K562 (cell line): ENCODE results near the gene ANKRD10. TPM values are rescaled to one million over a fixed set of nuclear protein-coding genes. Genes with fewer than 3 reads are reported as not detected.

Experiments used
- ATF2 ChIP-seq: sonication (generic); formaldehyde crosslinking; IDR thresholded peaks from 2 replicates; pipeline ENCODE4 v1.8.1; 2022; ENCODE audit warnings: missing genetic modification reagents
- CBX3 ChIP-seq, 2 experiments: IDR thresholded peaks; 1 replicate in 1 of 2; 2 replicates in 1 of 2; pipeline ENCODE4 v1.6.1; 2012; ENCODE audit warnings: inconsistent platforms in 2 of 2, low read length in 2 of 2, borderline replicate concordance in 1 of 2, control low read depth in 1 of 2
- CTCFL ChIP-seq: IDR thresholded peaks from 2 replicates; pipeline ENCODE4 v1.6.1; 2011; ENCODE audit warnings: borderline replicate concordance, low read depth, mild to moderate bottlenecking, moderate library complexity, low read length; ENCODE audit not compliant: insufficient read depth, poor library complexity, severe bottlenecking
- E2F3 ChIP-seq: fragments of 250-450 bp; sonication (Bioruptor Pico); IDR thresholded peaks from 2 replicates; pipeline ENCODE4 v1.4.0; 2020; ENCODE audit warnings: mild to moderate bottlenecking
- ESRRA ChIP-seq: fragments of 450-650 bp; IDR thresholded peaks from 2 replicates; pipeline ENCODE4 v1.6.1; 2014; ENCODE audit warnings: low read depth, mild to moderate bottlenecking, moderate library complexity, borderline replicate concordance
- FIP1L1 ChIP-seq: fragments of 200-400 bp; formaldehyde crosslinking; IDR thresholded peaks from 2 replicates; pipeline ENCODE4 v1.6.1; 2018; ENCODE audit warnings: mild to moderate bottlenecking, low read depth, low read length; ENCODE audit not compliant: poor library complexity, severe bottlenecking
- FOXJ2 ChIP-seq: fragments of 200-800 bp; sonication (Bioruptor generic); IDR thresholded peaks from 2 replicates; pipeline ENCODE4 v1.6.1; 2016; ENCODE audit warnings: missing genetic modification characterization, missing compliant biosample characterization
- HMG20A ChIP-seq: fragments of 450-650 bp; formaldehyde crosslinking; conservative IDR thresholded peaks from 2 replicates; pipeline ENCODE4 v1.4.0; 2020; ENCODE audit warnings: mild to moderate bottlenecking, mixed read lengths
- HMG20B ChIP-seq: fragments of 250-450 bp; sonication (Bioruptor Pico); IDR thresholded peaks from 2 replicates; pipeline ENCODE4 v1.5.0; 2021; ENCODE audit warnings: mild to moderate bottlenecking
- HNRNPLL ChIP-seq: fragments of 200-400 bp; formaldehyde crosslinking; IDR thresholded peaks from 2 replicates; pipeline ENCODE4 v1.6.1; 2017; ENCODE audit warnings: low read length, low read depth, mild to moderate bottlenecking; ENCODE audit not compliant: poor library complexity, severe bottlenecking
- ILF3 ChIP-seq: fragments of 450-650 bp; IDR thresholded peaks from 2 replicates; pipeline ENCODE4 v1.6.1; 2018; ENCODE audit warnings: antibody characterized with exemption, mild to moderate bottlenecking, moderate library complexity, borderline replicate concordance
- IRF1 ChIP-seq: sonication (generic); formaldehyde crosslinking; IDR thresholded peaks from 2 replicates; pipeline ENCODE4 v1.8.0; 2022; ENCODE audit warnings: missing genetic modification reagents, mild to moderate bottlenecking, borderline replicate concordance
- NONO ChIP-seq, 2 experiments: fragments of 200-400 bp in 1 of 2; fragments of 450-650 bp in 1 of 2; formaldehyde crosslinking in 1 of 2; IDR thresholded peaks; 2 replicates each; pipeline ENCODE4 v1.6.1; 2017; ENCODE audit warnings: low read depth in 2 of 2, mild to moderate bottlenecking in 2 of 2, moderate library complexity in 2 of 2, low read length in 1 of 2
- PHB ChIP-seq: fragments of 250-450 bp; sonication (Bioruptor Pico); IDR thresholded peaks from 2 replicates; pipeline ENCODE4 v1.5.0; 2021
- PRPF4 ChIP-seq: fragments of 200-400 bp; formaldehyde crosslinking; IDR thresholded peaks from one replicate; pipeline ENCODE4 v1.6.1; 2017; ENCODE audit warnings: low read length, low read depth, mild to moderate bottlenecking; ENCODE audit not compliant: insufficient read depth, poor library complexity, severe bottlenecking
- RUNX1 ChIP-seq: sonication (generic); IDR thresholded peaks from 2 replicates; pipeline ENCODE4 v1.6.1; 2016; ENCODE audit warnings: antibody characterized with exemption, low read depth
- SAFB2 ChIP-seq: fragments of 200-400 bp; formaldehyde crosslinking; IDR thresholded peaks from 2 replicates; pipeline ENCODE4 v1.6.1; 2018; ENCODE audit warnings: borderline replicate concordance, low read length, low read depth, moderate library complexity; ENCODE audit not compliant: severe bottlenecking
- SUPT5H ChIP-seq: fragments of 450-650 bp; IDR thresholded peaks from 2 replicates; pipeline ENCODE4 v1.6.1; 2016
- TEAD4 ChIP-seq, 2 experiments: sonication (generic) in 1 of 2; formaldehyde crosslinking in 1 of 2; IDR thresholded peaks; 2 replicates each; pipeline versions ENCODE4 v1.6.1 to v1.8.0; 2012 to 2022; ENCODE audit warnings: borderline replicate concordance in 1 of 2, inconsistent platforms in 1 of 2, low read length in 1 of 2, mild to moderate bottlenecking in 1 of 2, missing genetic modification reagents in 1 of 2
- TSC22D4 ChIP-seq: fragments of 450-650 bp; IDR thresholded peaks from 2 replicates; pipeline ENCODE4 v1.6.1; 2016; ENCODE audit warnings: missing genetic modification characterization, missing biosample characterization, control low read depth
- ZKSCAN1 ChIP-seq: fragments of 150-350 bp; IDR thresholded peaks from 2 replicates; pipeline ENCODE4 v1.6.1; 2016; ENCODE audit warnings: low read depth, low read length
- ZNF217 ChIP-seq: sonication (generic); formaldehyde crosslinking; IDR thresholded peaks from 2 replicates; pipeline ENCODE4 v1.8.0; 2022; ENCODE audit warnings: mild to moderate bottlenecking, missing genetic modification reagents
- ZNF316 ChIP-seq: fragments of 450-650 bp; IDR thresholded peaks from 2 replicates; pipeline ENCODE4 v1.6.1; 2016
- ZNF384 ChIP-seq: IDR thresholded peaks from 2 replicates; pipeline ENCODE4 v1.6.1; 2012; ENCODE audit warnings: low read depth, low read length, improper control_type of control experiment
- ZNF444 ChIP-seq: fragments of 250-450 bp; sonication (Bioruptor Pico); IDR thresholded peaks from 2 replicates; pipeline ENCODE4 v1.4.0; 2020; ENCODE audit warnings: mild to moderate bottlenecking, moderate library complexity
- polyA plus RNA-seq, 8 experiments: library from polyadenylated mRNA; depleted of rRNA in 4 of 8; stranded (reverse) in 5 of 8; unstranded in 3 of 8; fragments of >200 nt; fragmentation: Nextera tagmentation in 2 of 8; fragmentation: Illumina TruSeq in 1 of 8; extraction: Ambion mirVana in 2 of 8; extraction: Trizol in 1 of 8; gene quantifications; 2 replicates each; pipeline versions ENCODE4 v1.2.1 to v1.2.3, GENCODE V29; 2011 to 2014; ENCODE audit warnings: inconsistent platforms in 1 of 8, missing spikeins in 1 of 8
- total RNA-seq, 7 experiments: library from RNA; depleted of rRNA in 6 of 7; stranded (reverse); fragments of >200 nt in 6 of 7; fragmentation: Illumina TruSeq in 2 of 7; extraction: Trizol in 2 of 7; gene quantifications; 2 replicates each; pipeline versions ENCODE4 v1.2.1 to v1.2.3, GENCODE V29; 2011 to 2021; ENCODE audit warnings: low replicate concordance in 1 of 7

Gene ANKRD10
- total and polyA plus RNA-seq, 9 of the 15 experiments (the other 6 are each of a cell fraction or from before 2014, with no cell fraction given), result 21.7 to 183 (median 45.0) TPM

- no peak for TF ChIP-seq RUNX1
- no peak for TF ChIP-seq ZNF217 (CRISPR knock-in tag)
- TF ChIP-seq ZNF316, result no peak
- no peak for TF ChIP-seq FOXJ2 (tag)
- TF ChIP-seq HMG20B (CRISPR knock-in tag), result no peak
- no peak for TF ChIP-seq CTCFL
- no peak for TF ChIP-seq IRF1 (CRISPR knock-in tag)
- TF ChIP-seq SUPT5H, result no peak
- no peak for TF ChIP-seq ZKSCAN1
- TF ChIP-seq ESRRA, result no peak
- TF ChIP-seq NONO (IDR thresholded peaks at IDR 0.05; ENCODE audit: low read depth in 2 of 2, low read length in 1 of 2), result no peak
- TF ChIP-seq PHB (CRISPR knock-in tag), result no peak
- TF ChIP-seq TEAD4 (IDR thresholded peaks at IDR 0.05; ENCODE audit: low read length), result no peak
- TF ChIP-seq TEAD4 (CRISPR knock-in tag; IDR thresholded peaks at IDR 0.05; ENCODE audit: borderline replicate concordance), result no peak
- TF ChIP-seq PRPF4, result no peak
- no peak for TF ChIP-seq SAFB2
- TF ChIP-seq CBX3 (IDR thresholded peaks at IDR 0.05; ENCODE audit: borderline replicate concordance in 1 of 2, low read length in 2 of 2), result no peak
- peak; percentile 69; the same call in 1 of the 2 replicates for TF ChIP-seq E2F3 (CRISPR knock-in tag)
- no peak for TF ChIP-seq ATF2 (CRISPR knock-in tag)
- TF ChIP-seq HMG20A, result peak; percentile 79; the same call in 1 of the 2 replicates
- TF ChIP-seq TSC22D4, result no peak
- TF ChIP-seq FIP1L1, result no peak
- 0 out of 2 replicates have a peak, but pooled peaks have one; percentile 64 for TF ChIP-seq ZNF444 (CRISPR knock-in tag)
- no peak for TF ChIP-seq HNRNPLL
- no peak for TF ChIP-seq ILF3
- TF ChIP-seq ZNF384, result no peak
Observed at GRCh38 chr13:110963554-110963970, 48.7 kb upstream of the ANKRD10 start (continued).
